Measurements from ENCODE around the gene FAM237A.

Gene FAM237A

DNA sequence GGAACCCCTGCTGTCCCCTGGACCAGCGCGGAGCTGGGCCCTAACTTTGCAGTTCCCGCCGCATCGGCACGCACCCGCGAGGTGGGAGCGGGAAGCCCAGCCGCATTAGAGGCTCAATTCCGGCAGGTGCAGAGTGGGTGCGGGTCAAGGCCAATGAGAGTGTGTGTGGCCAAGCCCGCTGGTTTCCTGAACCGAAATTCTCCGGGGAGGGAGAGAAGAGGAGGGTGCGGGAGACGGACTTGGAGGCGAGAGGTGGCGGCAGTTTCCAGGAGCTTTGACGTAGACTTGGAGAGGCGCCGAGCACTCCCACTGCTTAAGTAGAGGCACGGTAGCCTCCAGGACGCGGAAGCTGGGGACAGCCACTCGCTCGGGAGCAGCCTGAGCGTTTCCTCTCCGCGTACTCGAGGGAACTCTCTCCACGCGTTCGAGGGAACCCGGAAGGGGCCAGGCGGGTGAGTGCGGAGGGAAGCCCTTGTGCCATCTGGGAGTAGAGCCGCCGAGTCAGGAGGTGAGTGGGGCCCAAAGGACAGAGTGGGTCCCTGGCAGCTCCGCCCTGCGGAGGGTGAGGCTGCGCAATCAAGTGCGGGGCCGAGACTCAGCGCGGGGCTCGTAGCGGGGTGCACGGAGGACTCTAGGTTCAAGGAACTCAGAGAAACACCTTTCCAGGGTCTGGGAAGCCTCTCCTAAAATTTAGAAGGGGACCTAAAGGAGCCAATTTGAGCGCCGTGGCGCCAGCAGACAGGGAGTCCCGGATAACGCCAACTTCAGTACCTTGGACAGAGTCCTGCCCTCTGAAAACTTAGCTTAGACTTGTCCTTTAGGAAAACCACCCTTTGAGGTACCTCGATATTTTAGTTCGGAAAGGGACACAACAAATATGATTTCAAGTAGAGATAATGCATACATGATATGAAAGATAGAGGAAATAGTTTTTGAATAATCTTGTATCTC lies at the start of gene FAM237A:
Gene FAM237A, plus strand, starts transcription at position 413 of the 951 bp plus-strand sequence. CDS start 1,750 bp downstream, outside the sequence.
- peak; percentile 16 for DNase-seq (ENCODE audit: low spot score)

DNA sequence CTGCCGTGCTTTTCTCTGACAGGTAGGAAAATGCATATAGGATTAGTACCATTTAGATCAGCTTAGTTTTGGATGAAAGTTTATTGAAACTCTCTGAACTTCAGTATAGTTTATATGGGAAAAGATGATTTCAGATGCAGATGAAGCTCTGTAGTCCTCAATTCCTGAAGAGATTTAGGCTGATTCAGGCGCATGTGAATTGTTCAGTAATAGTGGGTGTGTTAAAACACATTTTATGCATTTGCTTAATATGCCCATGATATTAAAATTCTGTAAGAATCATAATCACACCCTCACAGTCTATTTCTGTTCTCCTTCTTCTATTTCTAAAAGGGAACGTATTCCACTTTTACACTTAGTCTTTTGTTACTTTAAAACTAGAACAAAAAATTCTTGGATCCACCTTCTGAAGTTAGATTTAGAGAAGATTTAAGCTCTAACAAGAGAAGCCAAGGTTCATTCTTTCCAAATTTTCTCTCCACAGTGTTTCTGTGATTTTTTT lies 44.5 kb upstream of the FAM237A start:
- DNase-seq (ENCODE audit: low spot score) = no peak

- no peak for DNase-seq (ENCODE audit: low spot score)
Measured at GRCh38 chr2:206603243-206603642, 39.0 kb upstream of the FAM237A start.

- DNase-seq (ENCODE audit: low spot score) = no peak
Measured at GRCh38 chr2:206610451-206610850, 31.8 kb upstream of the FAM237A start.

- DNase-seq (ENCODE audit: low spot score) = no peak
Measured at GRCh38 chr2:206611191-206611590, 31.1 kb upstream of the FAM237A start.

GRCh38 chr2:206611736-206612135 lies 30.6 kb upstream of the FAM237A start:
- DNase-seq (ENCODE audit: low spot score) = no peak

DNA sequence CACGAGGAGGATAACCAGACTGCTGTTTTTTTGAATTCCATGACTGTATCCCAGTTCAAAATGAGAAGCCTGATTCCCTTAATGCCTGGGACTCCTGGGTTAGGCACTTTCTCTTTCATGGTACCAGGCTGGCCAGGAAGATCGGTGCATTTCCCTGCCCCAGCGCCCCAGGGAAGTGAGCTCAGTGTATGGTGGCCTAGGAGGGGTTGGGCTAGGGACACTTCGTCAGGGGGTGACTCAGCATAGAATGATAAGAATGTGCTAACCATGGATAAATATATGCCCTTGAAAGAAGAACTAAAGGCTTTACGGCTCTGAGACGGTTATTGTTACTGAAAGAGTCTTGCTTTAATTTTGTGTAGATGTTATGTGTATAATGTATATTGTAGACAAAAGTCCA lies 27.5 kb upstream of the FAM237A start:
- no peak for DNase-seq (ENCODE audit: low spot score)

GRCh38 chr2:206615417-206616089 lies 26.7 kb upstream of the FAM237A start:
- DNase-seq (ENCODE audit: low spot score) = no peak

DNA sequence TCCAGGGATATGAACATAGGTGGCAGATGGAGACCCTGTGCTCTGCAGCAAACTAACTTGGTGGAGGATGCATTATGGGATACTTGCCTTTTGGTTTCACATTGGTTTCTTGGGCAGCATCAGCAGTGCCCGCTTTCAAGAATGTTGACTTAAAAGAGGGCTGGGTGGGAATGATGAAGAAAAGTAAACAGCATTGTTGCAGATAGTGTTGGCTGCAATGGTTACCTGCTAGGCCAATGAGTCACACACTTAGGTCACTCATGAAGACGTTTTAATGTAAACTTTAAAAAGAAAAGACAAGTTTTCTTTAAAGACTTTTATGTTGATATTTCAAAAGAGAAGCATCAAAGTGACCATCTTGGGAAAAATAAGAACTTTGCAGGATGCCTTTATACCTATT lies 26.1 kb upstream of the FAM237A start:
- no peak for DNase-seq (ENCODE audit: low spot score)

DNA sequence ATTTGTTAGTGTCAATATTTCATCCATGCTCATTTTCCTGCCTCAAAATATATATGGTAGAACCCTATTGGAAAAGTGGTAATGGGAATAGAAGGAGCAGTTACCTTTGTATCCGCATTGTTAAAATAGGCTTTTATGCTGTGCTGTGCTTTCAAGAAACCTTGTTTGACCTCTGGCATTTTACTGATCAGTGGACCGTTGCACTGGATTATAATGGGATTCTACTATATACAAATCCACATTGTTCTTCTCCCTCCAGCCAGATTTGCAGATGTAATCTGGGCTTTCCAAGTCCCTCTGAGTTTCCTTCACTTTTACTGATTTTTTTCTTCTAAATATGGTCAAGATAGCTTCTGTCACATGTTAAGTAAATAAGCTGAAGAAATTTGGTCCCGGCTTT lies 23.3 kb upstream of the FAM237A start:
- no peak for DNase-seq (ENCODE audit: low spot score)

DNA sequence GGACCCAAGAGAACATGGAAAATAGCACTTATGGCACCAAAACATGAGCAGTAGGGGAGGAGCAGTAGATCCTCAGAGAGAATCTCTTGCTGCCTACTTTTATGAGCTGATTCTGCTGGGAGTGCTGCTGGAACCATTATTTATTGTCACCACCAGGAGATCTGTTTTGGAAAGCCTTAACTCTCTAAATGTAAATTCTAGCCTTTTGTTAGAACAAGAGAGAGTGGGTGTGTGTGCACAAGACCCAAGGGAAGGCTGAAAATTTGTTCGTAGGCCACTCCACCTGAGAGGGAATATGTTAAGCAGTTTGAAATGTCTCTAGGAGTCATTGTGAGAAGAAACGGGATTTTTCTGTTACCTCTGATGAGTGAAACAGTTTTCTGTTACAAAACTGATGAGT lies 16.2 kb upstream of the FAM237A start:
- DNase-seq (ENCODE audit: low spot score) = no peak

DNA sequence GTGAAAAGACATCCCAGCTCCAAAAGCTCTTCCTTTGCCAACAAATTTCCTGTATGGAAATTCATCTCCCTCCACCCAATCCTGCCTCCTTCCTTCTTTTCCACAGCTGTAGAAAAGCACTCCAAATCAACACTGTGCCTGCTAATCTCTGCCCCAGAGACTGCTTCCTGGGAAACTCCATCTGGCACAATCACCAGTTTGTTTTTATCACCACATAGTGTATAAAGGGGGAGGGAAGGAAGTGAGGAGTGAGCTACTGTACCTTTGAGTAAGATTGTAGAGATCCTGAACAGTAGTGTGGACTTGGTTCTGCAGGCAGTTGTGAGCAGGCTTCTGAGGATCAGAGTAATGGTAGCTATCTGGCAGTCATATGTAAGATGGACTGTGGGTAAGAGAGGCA lies 14.7 kb upstream of the FAM237A start:
- no peak for DNase-seq (ENCODE audit: low spot score)

- no peak for DNase-seq (ENCODE audit: low spot score)
Measured at GRCh38 chr2:206631340-206631739, 10.9 kb upstream of the FAM237A start.

GRCh38 chr2:206635015-206635414 lies 7.3 kb upstream of the FAM237A start:
- DNase-seq (ENCODE audit: low spot score) = no peak

DNA sequence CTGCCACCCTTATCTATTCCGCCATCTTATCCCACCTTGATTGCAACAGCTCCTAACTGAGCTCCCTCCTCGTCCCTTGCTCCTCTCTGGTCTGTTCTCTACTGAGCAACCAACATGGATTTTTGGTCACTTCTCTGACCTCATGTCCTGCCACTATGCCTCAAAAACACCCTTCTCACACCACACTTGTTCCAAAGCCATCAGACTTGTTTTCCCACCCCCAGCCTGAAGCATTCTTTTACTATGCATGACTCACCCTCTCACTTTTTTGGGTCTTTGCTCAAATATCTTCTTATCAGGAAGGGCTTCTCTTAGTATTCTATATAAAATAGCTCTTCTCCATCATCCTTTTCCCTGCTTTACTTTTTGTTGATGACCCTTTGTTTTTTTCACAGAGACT lies 2.7 kb upstream of the FAM237A start:
- no peak for DNase-seq (ENCODE audit: low spot score)

DNA sequence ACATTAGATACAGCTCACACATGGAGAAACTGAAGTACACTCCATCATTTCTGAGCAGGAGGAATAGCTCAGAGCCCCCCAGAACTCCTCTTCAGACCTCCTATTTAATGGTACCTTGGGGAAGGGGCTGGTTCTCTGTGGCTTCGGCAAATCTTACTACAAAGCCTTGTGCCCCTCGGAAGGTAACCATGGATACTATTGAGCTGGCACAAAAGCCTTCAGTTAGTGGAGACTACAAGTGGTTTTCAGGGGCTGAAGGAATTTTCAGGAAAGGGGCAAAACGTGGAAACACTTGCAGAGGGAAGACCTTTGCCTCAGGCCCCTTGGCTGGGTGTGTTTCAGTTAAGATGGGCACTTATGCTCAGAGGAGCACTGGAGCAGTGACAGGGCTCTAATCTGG lies 1.1 kb upstream of the FAM237A start:
- DNase-seq (ENCODE audit: low spot score) = no peak

GRCh38 chr2:206647985-206648384 lies 5.7 kb downstream of the FAM237A start:
- no peak for DNase-seq (ENCODE audit: low spot score)

GRCh38 chr2:206657087-206657486 lies 14.8 kb downstream of the FAM237A start:
- DNase-seq (ENCODE audit: low spot score) = no peak

- no peak for DNase-seq (ENCODE audit: low spot score)
Measured at GRCh38 chr2:206665251-206665650, 23.0 kb downstream of the FAM237A start.

GRCh38 chr2:206670531-206671319 lies 28.4 kb downstream of the FAM237A start:
- DNase-seq (ENCODE audit: low spot score) = no peak

DNA sequence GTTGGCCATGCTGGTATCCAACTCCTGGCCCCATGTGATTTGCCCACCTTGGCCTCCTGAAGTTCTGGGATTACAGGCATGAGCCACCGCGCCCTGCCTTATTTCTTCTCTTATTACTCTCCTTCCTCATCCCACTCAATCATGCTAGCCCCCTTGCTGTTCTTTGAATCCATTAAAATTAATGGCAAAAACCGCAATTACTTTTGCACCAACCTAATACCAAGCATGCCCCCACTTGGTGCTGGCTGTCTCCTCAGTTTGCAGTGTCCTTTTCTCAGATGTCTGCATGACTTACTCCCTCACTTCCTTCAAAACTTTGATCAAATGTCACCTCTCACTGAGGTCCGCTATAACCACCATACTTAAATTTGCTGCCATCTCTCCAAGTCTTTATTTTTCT lies 41.3 kb downstream of the FAM237A start:
- no peak for DNase-seq (ENCODE audit: low spot score)

- no peak for DNase-seq (ENCODE audit: low spot score)
Measured at GRCh38 chr2:206688453-206688852, 46.2 kb downstream of the FAM237A start.

All from HuH-7.5 (cell line).